SIG-M5 treated with dmso at 0.1 percent for 504 hours (cell line): ENCODE measurements around the gene SLITRK3.

ENCODE experiments used
- DNase-seq: peaks from one replicate; lab custom pipeline; 2025; ENCODE audit not compliant: unreplicated experiment; lab: John Stamatoyannopoulos, UW

Gene SLITRK3

GRCh38 chr3:165195640-165196576, at the start of gene SLITRK3:
TSS of gene SLITRK3 (minus strand) at chr3:165196384. CDS start at chr3:165190830, 5,554 bp downstream.
- no peak for DNase-seq

- DNase-seq = no peak
Measured at GRCh38 chr3:165243597-165243996, 47.4 kb upstream of the SLITRK3 start.

GRCh38 chr3:165233501-165234195, 37.5 kb upstream of the SLITRK3 start:
- no peak for DNase-seq

- DNase-seq = no peak
Measured at GRCh38 chr3:165225604-165226003, 29.4 kb upstream of the SLITRK3 start.

DNA sequence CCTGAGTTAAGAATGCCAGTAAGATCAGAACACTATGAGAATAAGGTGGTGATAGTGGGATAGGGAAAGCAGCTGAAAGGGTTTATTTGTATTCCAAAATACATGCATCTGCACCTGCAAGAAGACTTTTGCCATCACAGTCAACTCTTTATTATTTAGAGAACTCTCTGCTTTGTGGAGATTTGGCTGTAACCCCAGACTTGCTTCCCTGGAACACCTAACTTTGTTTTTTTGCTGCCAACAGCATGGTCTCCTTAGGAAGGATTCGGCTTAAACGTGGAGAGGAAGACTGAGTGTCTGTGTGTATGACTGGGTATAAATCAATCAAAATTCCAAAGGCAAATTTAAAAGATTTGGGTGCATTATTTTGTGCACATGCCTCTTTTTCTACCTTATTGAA, 21.6 kb upstream of the SLITRK3 start:
- no peak for DNase-seq

- DNase-seq = no peak
Measured at GRCh38 chr3:165212580-165212979, 16.4 kb upstream of the SLITRK3 start.

- DNase-seq = no peak
Measured at GRCh38 chr3:165211721-165212120, 15.5 kb upstream of the SLITRK3 start.

DNA sequence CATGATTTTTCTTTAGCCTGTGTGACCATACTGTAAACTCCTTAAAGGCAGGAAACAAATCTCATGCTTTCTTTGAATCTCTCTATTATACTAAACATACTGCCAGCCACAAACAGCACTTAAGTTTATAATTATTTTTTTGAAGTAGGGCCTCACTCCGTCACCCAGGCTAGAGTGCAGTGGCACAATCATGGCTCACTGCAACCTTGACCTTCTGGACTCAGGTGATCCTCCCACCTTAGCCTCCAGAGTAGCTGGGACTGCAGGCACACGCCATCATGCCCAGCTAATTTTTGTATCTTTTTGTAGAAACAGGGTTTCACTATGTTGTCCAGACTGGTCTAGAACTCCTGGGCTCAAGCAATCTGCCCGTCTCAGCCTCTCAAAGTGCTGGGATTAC, 14.5 kb upstream of the SLITRK3 start:
- DNase-seq = no peak

DNA sequence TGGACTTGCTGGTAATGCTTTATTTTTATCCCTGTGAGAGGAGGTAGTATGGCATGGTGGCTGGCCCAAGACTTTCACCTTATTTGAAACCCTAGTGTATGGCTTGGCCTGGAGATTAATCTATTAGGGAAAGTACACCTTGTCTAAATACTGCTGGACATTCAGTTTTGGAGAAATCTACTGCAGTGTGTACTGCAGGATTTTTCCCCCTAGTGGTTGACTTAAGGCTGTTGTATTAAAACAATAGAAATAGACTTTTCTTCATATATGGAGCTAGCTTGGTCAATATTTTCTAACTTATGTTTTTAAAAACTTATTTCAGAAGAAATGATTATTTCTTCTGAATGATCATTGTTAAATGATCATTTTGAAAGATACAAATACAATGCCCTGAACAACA, 13.9 kb upstream of the SLITRK3 start:
- DNase-seq = peak; percentile 35

GRCh38 chr3:165206454-165207266, 10.5 kb upstream of the SLITRK3 start:
- peak; percentile 81 for DNase-seq

- DNase-seq = no peak
Measured at GRCh38 chr3:165204445-165204844, 8.3 kb upstream of the SLITRK3 start.

GRCh38 chr3:165202995-165203394, 6.8 kb upstream of the SLITRK3 start:
- DNase-seq = no peak

GRCh38 chr3:165201964-165202363, 5.8 kb upstream of the SLITRK3 start:
- no peak for DNase-seq

DNA sequence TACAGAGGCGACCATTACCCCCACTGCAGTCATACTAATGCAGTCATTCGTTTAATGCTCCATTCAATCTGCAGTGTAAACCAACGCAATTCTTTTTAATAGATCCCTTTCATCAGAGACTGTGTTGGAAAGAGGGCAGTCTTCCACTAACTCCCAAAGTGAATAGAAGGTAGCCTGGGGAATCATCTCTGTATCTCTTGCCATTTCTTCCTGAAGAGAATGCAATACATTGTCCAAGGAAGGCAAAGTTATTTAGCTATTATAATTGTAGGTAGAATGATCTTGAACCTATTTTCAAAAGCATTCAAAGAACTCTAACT, 1.3 kb upstream of the SLITRK3 start:
- no peak for DNase-seq

- DNase-seq = no peak
Measured at GRCh38 chr3:165196577-165197480, 645 bp upstream of the SLITRK3 start.

- no peak for DNase-seq
Measured at GRCh38 chr3:165195241-165195639, 944 bp downstream of the SLITRK3 start.

GRCh38 chr3:165194511-165195240, 1.5 kb downstream of the SLITRK3 start:
- no peak for DNase-seq

- no peak for DNase-seq
Measured at GRCh38 chr3:165193366-165194254, 2.6 kb downstream of the SLITRK3 start.
